HCT116 (cell line): ENCODE data around the gene NXPE3.

Experiments used
- CTCF ChIP-seq, 3 experiments: fragments of 200-600 bp in 1 of 3; sonication (generic) in 1 of 3; IDR thresholded peaks in 2 of 3; conservative IDR thresholded peaks in 1 of 3; 2 replicates each; pipeline ENCODE4 v1.5.1; 2012 to 2017; ENCODE audit warnings: low read depth in 2 of 3, low read length in 2 of 3, antibody characterized with exemption in 1 of 3, borderline replicate concordance in 1 of 3, control low read depth in 1 of 3, mild to moderate bottlenecking in 1 of 3, mixed read lengths in 1 of 3, mixed run types in 1 of 3, moderate library complexity in 1 of 3; ENCODE audit not compliant: insufficient read depth in 1 of 3
- POLR2AphosphoS5 ChIP-seq: IDR thresholded peaks from 2 replicates; pipeline ENCODE4 v1.6.1; 2011; ENCODE audit warnings: mild to moderate bottlenecking, low read depth, low read length, moderate library complexity

- TF ChIP-seq POLR2AphosphoS5 (no peak), CTCF (IDR thresholded peaks at IDR 0.05 in 2 of 3, conservative IDR thresholded peaks at IDR 0.05 in 1 of 3; ENCODE audit: borderline replicate concordance in 1 of 3, insufficient read depth in 1 of 3, low read depth in 2 of 3, low read length in 2 of 3) (no peak)
Observed at GRCh38 chr3:101791778-101792177, 12.8 kb downstream of the NXPE3 start.
